Measurements from ENCODE around the gene GPR39.

The GPR39 gene

DNA sequence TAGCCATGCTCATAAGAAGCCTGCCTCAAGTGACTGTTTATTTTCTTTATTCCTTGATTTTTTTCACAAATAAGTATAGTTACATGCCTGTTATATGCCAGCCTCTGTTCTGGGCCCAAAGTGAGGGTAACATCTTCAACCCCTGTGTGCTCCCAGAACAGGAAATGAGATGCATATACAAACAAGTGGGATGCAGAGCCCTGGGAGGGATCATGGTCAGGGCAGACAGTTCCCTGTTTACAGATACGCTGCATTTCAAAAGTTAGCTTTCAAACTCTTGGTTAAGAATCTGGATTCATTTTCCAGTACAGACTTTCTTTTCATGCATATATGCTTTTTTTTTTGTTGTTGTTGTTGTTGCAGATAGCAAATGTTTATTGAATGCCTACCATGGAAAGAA is 24.4 kb downstream of the GPR39 start:
- Histone ChIP-seq H3K4me1 (ENCODE audit: control insufficient read depth in 2 of 2, insufficient read depth in 2 of 2, low read length in 2 of 2) (no peaks in the 10 kb centered on the region), H3K4me3 (ENCODE audit: low read length in 2 of 2) (no peak overlapping the region), H3K36me3 (ENCODE audit: control insufficient read depth in 2 of 2, insufficient read depth in 2 of 2, low read length in 2 of 2) (no peaks in the 10 kb centered on the region), H3K9me3 (ENCODE audit: control insufficient read depth in 2 of 2, low read length in 2 of 2) (no peaks in the 10 kb centered on the region), H3K9ac (ENCODE audit: low read depth in 1 of 2, low read length in 2 of 2) (no peak overlapping the region), H3K27me3 (ENCODE audit: control insufficient read depth in 2 of 2, insufficient read depth in 2 of 2, low read length in 2 of 2) (no peaks in the 10 kb centered on the region), H3K27ac (ENCODE audit: low read depth in 2 of 2, low read length in 2 of 2) (no peak overlapping the region)

DNA sequence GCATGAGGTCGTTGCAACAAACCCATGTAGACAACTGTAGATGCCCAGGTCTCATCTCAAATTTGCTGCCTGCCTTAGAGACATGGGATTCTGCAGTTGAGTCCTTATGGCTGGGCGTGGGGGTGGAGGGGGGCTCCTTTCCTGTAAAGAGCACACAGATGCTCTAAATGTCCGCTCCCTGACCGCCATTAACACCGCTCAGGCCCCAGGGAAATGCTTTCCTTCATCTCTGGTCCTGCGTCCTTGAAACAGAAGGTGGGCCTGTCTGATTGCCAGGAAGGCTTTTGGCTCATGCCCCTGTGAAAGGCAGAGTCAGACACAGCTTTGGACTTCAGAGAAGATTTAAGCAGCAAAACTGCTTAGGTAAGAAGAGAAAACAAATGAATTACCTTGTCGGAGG is 25.7 kb downstream of the GPR39 start:
- Histone ChIP-seq H3K27ac (ENCODE audit: low read depth in 2 of 2, low read length in 2 of 2) (no peak overlapping the region), H3K4me3 (ENCODE audit: low read length in 2 of 2) (no peak overlapping the region), H3K4me1 (ENCODE audit: control insufficient read depth in 2 of 2, insufficient read depth in 2 of 2, low read length in 2 of 2) (no peaks in the 10 kb centered on the region), H3K9me3 (ENCODE audit: control insufficient read depth in 2 of 2, low read length in 2 of 2) (no peaks in the 10 kb centered on the region), H3K36me3 (ENCODE audit: control insufficient read depth in 2 of 2, insufficient read depth in 2 of 2, low read length in 2 of 2) (no peaks in the 10 kb centered on the region), H3K27me3 (ENCODE audit: control insufficient read depth in 2 of 2, insufficient read depth in 2 of 2, low read length in 2 of 2) (no peaks in the 10 kb centered on the region), H3K9ac (ENCODE audit: low read depth in 1 of 2, low read length in 2 of 2) (no peak overlapping the region)

DNA sequence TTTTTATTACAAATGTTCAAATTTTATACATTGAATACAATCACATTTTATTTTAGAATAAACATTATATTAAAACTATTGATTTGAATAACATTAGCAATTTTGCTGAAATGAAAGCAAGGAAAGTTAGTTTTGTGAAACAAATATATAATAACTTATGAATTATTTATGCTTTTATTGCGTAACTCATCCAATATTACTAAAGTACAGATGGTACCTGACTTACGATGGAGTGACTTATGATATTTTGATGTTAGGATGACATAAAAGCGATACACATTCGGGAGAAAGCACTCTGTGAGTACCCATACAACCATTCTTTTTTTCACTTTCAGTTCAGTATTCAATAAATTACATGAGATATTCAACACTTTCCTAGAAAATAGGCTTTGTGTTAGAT is 26.5 kb downstream of the GPR39 start:
- Histone ChIP-seq H3K9ac (ENCODE audit: low read depth in 1 of 2, low read length in 2 of 2) (no peak overlapping the region), H3K4me1 (ENCODE audit: control insufficient read depth in 2 of 2, insufficient read depth in 2 of 2, low read length in 2 of 2) (no peaks in the 10 kb centered on the region), H3K9me3 (ENCODE audit: control insufficient read depth in 2 of 2, low read length in 2 of 2) (no peaks in the 10 kb centered on the region), H3K4me3 (ENCODE audit: low read length in 2 of 2) (no peak overlapping the region), H3K36me3 (ENCODE audit: control insufficient read depth in 2 of 2, insufficient read depth in 2 of 2, low read length in 2 of 2) (no peaks in the 10 kb centered on the region), H3K27ac (ENCODE audit: low read depth in 2 of 2, low read length in 2 of 2) (no peak overlapping the region), H3K27me3 (ENCODE audit: control insufficient read depth in 2 of 2, insufficient read depth in 2 of 2, low read length in 2 of 2) (no peaks in the 10 kb centered on the region)

DNA sequence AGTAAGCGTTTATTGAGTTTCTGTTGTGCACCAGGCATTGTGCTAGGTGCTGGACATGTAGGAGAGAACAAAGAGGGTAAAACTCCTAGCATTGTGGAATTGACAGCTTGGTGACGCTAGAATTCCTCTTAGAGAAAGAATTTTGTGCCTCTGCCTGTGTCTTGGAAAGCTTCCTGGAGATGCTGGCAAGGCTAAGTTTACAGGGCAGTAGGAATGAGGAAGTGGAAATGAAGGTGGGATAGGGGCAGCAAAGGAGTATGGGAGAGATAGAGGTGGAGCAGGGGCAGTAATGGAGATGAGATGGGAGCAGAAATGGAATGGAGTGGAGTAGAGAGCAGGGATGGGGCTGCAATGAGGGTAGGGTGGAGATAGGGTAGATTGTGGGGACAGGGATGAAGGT is 29.8 kb downstream of the GPR39 start:
- H3K4me1 ChIP-seq (ENCODE audit: control insufficient read depth in 2 of 2, insufficient read depth in 2 of 2, low read length in 2 of 2): no peaks in the 10 kb centered on the region
- H3K9ac ChIP-seq (ENCODE audit: low read depth in 1 of 2, low read length in 2 of 2): no peak overlapping the region
- H3K27me3 ChIP-seq (ENCODE audit: control insufficient read depth in 2 of 2, insufficient read depth in 2 of 2, low read length in 2 of 2): no peaks in the 10 kb centered on the region
- H3K9me3 ChIP-seq (ENCODE audit: control insufficient read depth in 2 of 2, low read length in 2 of 2): no peaks in the 10 kb centered on the region
- H3K27ac ChIP-seq (ENCODE audit: low read depth in 2 of 2, low read length in 2 of 2): no peak overlapping the region
- H3K36me3 ChIP-seq (ENCODE audit: control insufficient read depth in 2 of 2, insufficient read depth in 2 of 2, low read length in 2 of 2): no peaks in the 10 kb centered on the region
- no peak overlapping the region for H3K4me3 ChIP-seq (ENCODE audit: low read length in 2 of 2)

DNA sequence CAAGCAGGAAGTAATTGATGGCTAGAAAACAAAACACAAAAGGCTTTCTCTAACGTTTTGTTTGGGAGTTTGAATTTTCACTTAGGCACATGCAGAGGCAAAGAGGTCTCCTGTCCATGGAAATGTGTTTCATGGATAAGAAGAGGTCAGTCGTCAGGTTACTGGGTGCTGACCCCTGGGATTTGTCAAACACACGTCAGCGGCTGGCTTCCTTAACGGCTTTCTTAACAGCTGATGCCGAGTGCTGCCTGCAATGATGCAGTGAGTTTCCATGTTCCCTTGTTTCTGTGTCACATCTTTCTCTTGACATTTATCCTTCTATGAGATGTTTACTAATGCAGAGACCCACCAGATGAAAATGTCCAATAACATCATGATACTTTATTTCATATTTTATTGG is 31.7 kb downstream of the GPR39 start:
- Histone ChIP-seq H3K9me3 (ENCODE audit: control insufficient read depth in 2 of 2, low read length in 2 of 2) (no peaks in the 10 kb centered on the region), H3K4me1 (ENCODE audit: control insufficient read depth in 2 of 2, insufficient read depth in 2 of 2, low read length in 2 of 2) (no peaks in the 10 kb centered on the region), H3K4me3 (ENCODE audit: low read length in 2 of 2) (peak overlapping the region in 1 of 2 donors; percentile 31), H3K27me3 (ENCODE audit: control insufficient read depth in 2 of 2, insufficient read depth in 2 of 2, low read length in 2 of 2) (no peaks in the 10 kb centered on the region), H3K9ac (ENCODE audit: low read depth in 1 of 2, low read length in 2 of 2) (peak overlapping the region in 1 of 2 donors; percentile 6), H3K27ac (ENCODE audit: low read depth in 2 of 2, low read length in 2 of 2) (no peak overlapping the region), H3K36me3 (ENCODE audit: control insufficient read depth in 2 of 2, insufficient read depth in 2 of 2, low read length in 2 of 2) (no peaks in the 10 kb centered on the region)

DNA sequence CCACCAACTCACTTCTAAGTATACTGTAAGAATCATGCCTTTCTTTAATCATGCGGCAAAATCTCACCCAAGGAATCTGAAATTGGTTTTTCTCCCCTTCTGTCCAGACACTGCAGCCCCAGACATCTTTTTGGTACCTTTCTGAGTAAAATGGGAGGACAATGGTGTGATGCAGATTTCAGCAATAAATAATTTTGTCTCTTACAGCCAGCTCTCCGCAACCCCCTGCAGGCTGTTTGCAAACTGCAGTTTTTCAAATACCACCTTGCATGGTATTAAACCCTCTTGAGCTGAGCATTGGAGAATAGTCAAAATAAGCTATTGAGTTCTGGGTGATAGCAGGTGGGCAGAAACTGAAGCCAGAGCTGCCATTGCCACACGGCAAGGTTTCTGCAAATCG is 32.2 kb downstream of the GPR39 start:
- Histone ChIP-seq H3K4me1 (ENCODE audit: control insufficient read depth in 2 of 2, insufficient read depth in 2 of 2, low read length in 2 of 2) (no peaks in the 10 kb centered on the region), H3K27me3 (ENCODE audit: control insufficient read depth in 2 of 2, insufficient read depth in 2 of 2, low read length in 2 of 2) (no peaks in the 10 kb centered on the region), H3K9me3 (ENCODE audit: control insufficient read depth in 2 of 2, low read length in 2 of 2) (no peaks in the 10 kb centered on the region), H3K9ac (ENCODE audit: low read depth in 1 of 2, low read length in 2 of 2) (no peak overlapping the region), H3K4me3 (ENCODE audit: low read length in 2 of 2) (no peak overlapping the region), H3K36me3 (ENCODE audit: control insufficient read depth in 2 of 2, insufficient read depth in 2 of 2, low read length in 2 of 2) (no peaks in the 10 kb centered on the region), H3K27ac (ENCODE audit: low read depth in 2 of 2, low read length in 2 of 2) (no peak overlapping the region)

DNA sequence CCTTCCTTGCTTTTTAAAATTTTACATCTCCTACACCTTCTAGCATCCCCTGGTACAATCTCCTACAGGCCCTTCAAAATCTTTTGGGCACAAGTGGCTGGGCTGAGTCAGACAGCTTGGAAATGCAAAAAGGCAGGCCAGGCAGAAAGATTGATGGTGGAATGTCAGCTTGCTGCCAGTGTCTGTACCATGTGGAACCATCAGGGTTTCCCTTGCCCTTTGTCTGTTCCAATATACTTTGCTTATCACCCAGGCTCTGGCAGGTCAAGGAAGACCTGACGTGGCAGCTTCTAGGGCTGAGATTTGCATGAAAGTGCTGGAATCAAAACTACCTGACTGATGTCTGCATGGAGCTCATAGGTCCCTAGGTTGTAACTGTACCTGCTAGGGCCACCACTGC is 33.3 kb downstream of the GPR39 start:
- Histone ChIP-seq H3K36me3 (ENCODE audit: control insufficient read depth in 2 of 2, insufficient read depth in 2 of 2, low read length in 2 of 2) (no peaks in the 10 kb centered on the region), H3K27ac (ENCODE audit: low read depth in 2 of 2, low read length in 2 of 2) (no peak overlapping the region), H3K27me3 (ENCODE audit: control insufficient read depth in 2 of 2, insufficient read depth in 2 of 2, low read length in 2 of 2) (no peaks in the 10 kb centered on the region), H3K9me3 (ENCODE audit: control insufficient read depth in 2 of 2, low read length in 2 of 2) (no peaks in the 10 kb centered on the region), H3K4me3 (ENCODE audit: low read length in 2 of 2) (no peak overlapping the region), H3K4me1 (ENCODE audit: control insufficient read depth in 2 of 2, insufficient read depth in 2 of 2, low read length in 2 of 2) (no peaks in the 10 kb centered on the region), H3K9ac (ENCODE audit: low read depth in 1 of 2, low read length in 2 of 2) (no peak overlapping the region)

DNA sequence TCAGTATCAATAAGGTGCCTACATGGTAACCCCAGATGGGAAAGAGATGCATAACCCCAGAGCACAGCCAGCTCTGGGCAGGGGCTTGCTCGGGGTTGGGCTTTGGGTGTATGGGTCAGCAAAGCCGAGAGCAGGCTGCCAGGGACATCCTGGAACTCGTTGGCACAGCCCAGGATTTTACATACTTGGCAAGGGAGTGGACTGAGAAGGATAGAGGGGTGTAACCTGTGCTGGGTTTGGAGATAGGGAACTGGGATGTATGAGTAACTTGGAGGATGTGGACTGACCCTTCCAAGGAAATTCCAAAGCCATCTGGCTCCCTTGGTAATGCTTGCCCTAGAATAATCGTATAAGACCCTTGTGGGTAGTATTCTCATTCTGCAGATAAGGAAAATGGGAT is 44.2 kb downstream of the GPR39 start:
- H3K4me1 ChIP-seq (ENCODE audit: control insufficient read depth in 2 of 2, insufficient read depth in 2 of 2, low read length in 2 of 2): no peaks in the 10 kb centered on the region

DNA sequence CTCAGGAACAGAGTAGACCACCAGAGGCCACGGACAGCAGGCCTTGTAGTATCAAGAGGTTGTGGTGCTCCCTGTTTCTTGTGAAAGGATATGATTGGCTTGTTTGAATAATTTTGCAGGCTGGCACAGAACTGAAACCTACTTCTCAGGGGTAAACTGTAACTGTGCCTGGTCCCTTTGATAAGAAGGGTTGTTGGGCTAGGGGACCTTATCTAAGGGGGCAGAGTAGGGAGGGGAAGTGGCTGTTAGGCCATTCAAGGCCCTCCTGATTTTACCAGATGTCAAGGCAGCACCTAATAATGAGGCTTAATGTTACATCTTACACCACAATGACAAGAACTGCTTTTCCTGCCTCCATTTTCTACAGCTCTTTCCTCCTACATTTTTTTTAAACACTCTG is 45.6 kb downstream of the GPR39 start:
- Histone ChIP-seq H3K27me3 (ENCODE audit: control insufficient read depth in 2 of 2, insufficient read depth in 2 of 2, low read length in 2 of 2) (no peaks in the 10 kb centered on the region), H3K9me3 (ENCODE audit: control insufficient read depth in 2 of 2, low read length in 2 of 2) (peaks cover 10 to 15% of the 10 kb centered on the region in 2 donors), H3K4me3 (ENCODE audit: low read length in 2 of 2) (no peak overlapping the region), H3K36me3 (ENCODE audit: control insufficient read depth in 2 of 2, insufficient read depth in 2 of 2, low read length in 2 of 2) (no peaks in the 10 kb centered on the region), H3K4me1 (ENCODE audit: control insufficient read depth in 2 of 2, insufficient read depth in 2 of 2, low read length in 2 of 2) (no peaks in the 10 kb centered on the region), H3K9ac (ENCODE audit: low read depth in 1 of 2, low read length in 2 of 2) (no peak overlapping the region), H3K27ac (ENCODE audit: low read depth in 2 of 2, low read length in 2 of 2) (no peak overlapping the region)

More for the DNA sequence above, 44.2 kb downstream of the GPR39 start:
- Histone ChIP-seq H3K27ac (ENCODE audit: low read depth in 2 of 2, low read length in 2 of 2) (no peak overlapping the region), H3K27me3 (ENCODE audit: control insufficient read depth in 2 of 2, insufficient read depth in 2 of 2, low read length in 2 of 2) (no peaks in the 10 kb centered on the region), H3K36me3 (ENCODE audit: control insufficient read depth in 2 of 2, insufficient read depth in 2 of 2, low read length in 2 of 2) (no peaks in the 10 kb centered on the region), H3K9me3 (ENCODE audit: control insufficient read depth in 2 of 2, low read length in 2 of 2) (peaks cover 10 to 11% of the 10 kb centered on the region in 2 donors), H3K9ac (ENCODE audit: low read depth in 1 of 2, low read length in 2 of 2) (no peak overlapping the region), H3K4me3 (ENCODE audit: low read length in 2 of 2) (no peak overlapping the region)

DNA sequence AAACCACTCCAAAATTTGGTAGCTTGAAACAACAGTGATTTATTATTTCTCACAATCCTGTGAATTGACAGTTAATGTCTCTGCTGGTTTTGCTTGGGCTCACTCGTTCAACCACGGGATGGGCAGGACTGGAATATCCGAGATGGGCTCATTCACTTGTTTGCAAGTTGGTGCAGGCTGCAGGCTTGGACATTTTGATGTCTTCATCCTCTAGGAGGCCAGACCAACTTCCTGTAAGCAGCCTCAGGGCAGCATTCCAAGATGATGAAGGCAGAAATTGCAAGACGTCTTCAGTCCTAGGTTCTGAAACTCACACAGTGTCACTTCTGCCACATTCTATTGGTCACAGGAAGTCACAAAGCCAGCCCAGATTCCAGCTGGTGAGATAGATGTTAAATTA is 47.1 kb downstream of the GPR39 start:
- no peaks in the 10 kb centered on the region for H3K27me3 ChIP-seq (ENCODE audit: control insufficient read depth in 2 of 2, insufficient read depth in 2 of 2, low read length in 2 of 2)
- H3K9ac ChIP-seq (ENCODE audit: low read depth in 1 of 2, low read length in 2 of 2): no peak overlapping the region
- no peak overlapping the region for H3K27ac ChIP-seq (ENCODE audit: low read depth in 2 of 2, low read length in 2 of 2)
- H3K9me3 ChIP-seq (ENCODE audit: control insufficient read depth in 2 of 2, low read length in 2 of 2): peaks cover 10 to 15% of the 10 kb centered on the region in 2 donors
- H3K36me3 ChIP-seq (ENCODE audit: control insufficient read depth in 2 of 2, insufficient read depth in 2 of 2, low read length in 2 of 2): no peaks in the 10 kb centered on the region
- H3K4me1 ChIP-seq (ENCODE audit: control insufficient read depth in 2 of 2, insufficient read depth in 2 of 2, low read length in 2 of 2): no peaks in the 10 kb centered on the region
- H3K4me3 ChIP-seq (ENCODE audit: low read length in 2 of 2): no peak overlapping the region

DNA sequence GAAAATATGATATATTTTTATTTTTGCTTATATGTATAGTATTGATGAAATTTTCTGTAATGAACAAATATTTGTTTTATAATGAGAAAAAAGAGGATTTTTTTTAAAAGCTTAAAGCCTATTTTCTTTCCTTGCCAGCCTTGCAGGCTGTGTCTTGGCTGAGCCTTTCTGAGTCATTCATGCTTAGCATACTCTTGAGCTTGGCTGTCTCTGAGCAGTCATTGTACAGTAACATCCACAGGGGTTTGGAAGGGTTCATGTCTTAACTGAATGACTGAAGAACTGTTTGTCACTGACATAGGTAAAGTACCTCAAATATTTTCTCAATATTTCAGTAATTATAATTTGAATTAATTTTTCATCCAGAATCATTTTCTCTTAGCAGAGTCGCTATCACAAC is 49.3 kb downstream of the GPR39 start:
- Histone ChIP-seq H3K36me3 (ENCODE audit: control insufficient read depth in 2 of 2, insufficient read depth in 2 of 2, low read length in 2 of 2) (no peaks in the 10 kb centered on the region), H3K9ac (ENCODE audit: low read depth in 1 of 2, low read length in 2 of 2) (no peak overlapping the region), H3K27me3 (ENCODE audit: control insufficient read depth in 2 of 2, insufficient read depth in 2 of 2, low read length in 2 of 2) (no peaks in the 10 kb centered on the region), H3K4me3 (ENCODE audit: low read length in 2 of 2) (no peak overlapping the region), H3K4me1 (ENCODE audit: control insufficient read depth in 2 of 2, insufficient read depth in 2 of 2, low read length in 2 of 2) (no peaks in the 10 kb centered on the region), H3K9me3 (ENCODE audit: control insufficient read depth in 2 of 2, low read length in 2 of 2) (peaks cover 10 to 15% of the 10 kb centered on the region in 2 donors), H3K27ac (ENCODE audit: low read depth in 2 of 2, low read length in 2 of 2) (no peak overlapping the region)
